ENCODE measurements around the gene CDKN2D.
"Not testable (repeated sequence)": the region's sequence is repeated elsewhere in the genome, so short reads cannot be mapped to it uniquely, and the experiment has no call there.

The CDKN2D gene

GRCh38 chr19:10580979-10581631, 12.3 kb upstream of the CDKN2D start:
- peak; percentile 62 to 76 for DNase-seq (ENCODE audit: low read depth in 2 of 2)

- no peak for DNase-seq (ENCODE audit: low read depth in 2 of 2)
Observed at GRCh38 chr19:10577951-10578350, 9.2 kb upstream of the CDKN2D start.

GRCh38 chr19:10575011-10575716, 6.4 kb upstream of the CDKN2D start:
- no peak for DNase-seq (ENCODE audit: low read depth in 2 of 2)

GRCh38 chr19:10574462-10574861, 5.7 kb upstream of the CDKN2D start:
- no peak for DNase-seq (ENCODE audit: low read depth in 2 of 2)

- DNase-seq (ENCODE audit: low read depth in 2 of 2) = not testable (repeated sequence)
Observed at GRCh38 chr19:10573793-10574192, 5.0 kb upstream of the CDKN2D start.

- no peak for DNase-seq (ENCODE audit: low read depth in 2 of 2)
Observed at GRCh38 chr19:10568062-10568825, 535 bp downstream of the CDKN2D start.

- no peak for DNase-seq (ENCODE audit: low read depth in 2 of 2)
Observed at GRCh38 chr19:10567656-10568055, 1.1 kb downstream of the CDKN2D start.

- DNase-seq (ENCODE audit: low read depth in 2 of 2) = peak in 1 of 2 donors; percentile 47
Observed at GRCh38 chr19:10566658-10567410, 1.9 kb downstream of the CDKN2D start.

GRCh38 chr19:10566408-10566657, 2.4 kb downstream of the CDKN2D start:
- no peak for DNase-seq (ENCODE audit: low read depth in 2 of 2)

GRCh38 chr19:10565567-10566407, 3.0 kb downstream of the CDKN2D start, which contains the start of gene KRI1:
Gene KRI1 (minus strand): TSS chr19:10566010. CDS start chr19:10565999, 11 bp downstream.
- peak; percentile 95 to 97 for DNase-seq (ENCODE audit: low read depth in 2 of 2)

- DNase-seq (ENCODE audit: low read depth in 2 of 2) = no peak
Observed at GRCh38 chr19:10565028-10565566, 3.7 kb downstream of the CDKN2D start.

GRCh38 chr19:10562609-10563008, 6.2 kb downstream of the CDKN2D start:
- DNase-seq (ENCODE audit: low read depth in 2 of 2) = no peak

GRCh38 chr19:10560154-10560553, 8.6 kb downstream of the CDKN2D start:
- DNase-seq (ENCODE audit: low read depth in 2 of 2) = no peak

GRCh38 chr19:10557603-10558197, 11.1 kb downstream of the CDKN2D start:
- DNase-seq (ENCODE audit: low read depth in 2 of 2) = no peak

- DNase-seq (ENCODE audit: low read depth in 2 of 2) = no peak
Observed at GRCh38 chr19:10555610-10555973, 13.2 kb downstream of the CDKN2D start.

- no peak for DNase-seq (ENCODE audit: low read depth in 2 of 2)
Observed at GRCh38 chr19:10554760-10555609, 13.8 kb downstream of the CDKN2D start.

GRCh38 chr19:10553943-10554381, 14.8 kb downstream of the CDKN2D start:
- no peak for DNase-seq (ENCODE audit: low read depth in 2 of 2)

- DNase-seq (ENCODE audit: low read depth in 2 of 2) = no peak
Observed at GRCh38 chr19:10553087-10553667, 15.6 kb downstream of the CDKN2D start.

- no peak for DNase-seq (ENCODE audit: low read depth in 2 of 2)
Observed at GRCh38 chr19:10552510-10553053, 16.2 kb downstream of the CDKN2D start.
